ENCODE results near the gene CARMIL1.

- TF ChIP-seq CTCF (IDR thresholded peaks at IDR 0.05) (no peak), POLR2A (IDR thresholded peaks at IDR 0.05) (no peak)
Measured at GRCh38 chr6:25341203-25341552, 62.0 kb downstream of the CARMIL1 start.
